Activated CD4-positive, alpha-beta T cell treated with anti-CD3 and anti-CD28 coated beads, Interleukin-2, Interleukin-6, amounts not matched to agents 100 ng/mL and 50 ng/mL, durations not matched to agents 16 hours and 8 hours (primary cell): ENCODE data around the gene SPOCK1.
"Not testable (repeated sequence)": the region's sequence is repeated elsewhere in the genome, so short reads cannot be mapped to it uniquely, and the experiment has no call there.

Experiments
- DNase-seq: peaks from one replicate; pipeline ENCODE4 v3.0.0-alpha.2; 2020

SPOCK1 gene

GRCh38 chr5:137393196-137393993, 105.7 kb downstream of the SPOCK1 start:
- DNase-seq: no peak

GRCh38 chr5:137392261-137392660, 106.9 kb downstream of the SPOCK1 start:
- DNase-seq: no peak

- not testable (repeated sequence) for DNase-seq
Observed at GRCh38 chr5:137391044-137391443, 108.1 kb downstream of the SPOCK1 start.

GRCh38 chr5:137389042-137389441, 110.1 kb downstream of the SPOCK1 start:
- DNase-seq: no peak

- DNase-seq: no peak
Observed at GRCh38 chr5:137385064-137385463, 114.1 kb downstream of the SPOCK1 start.

GRCh38 chr5:137383909-137384308, 115.2 kb downstream of the SPOCK1 start:
- DNase-seq: no peak

- DNase-seq: no peak
Observed at GRCh38 chr5:137381555-137381954, 117.6 kb downstream of the SPOCK1 start.

- no peak for DNase-seq
Observed at GRCh38 chr5:137379555-137380286, 119.4 kb downstream of the SPOCK1 start.

GRCh38 chr5:137375741-137376526, 123.2 kb downstream of the SPOCK1 start:
- no peak for DNase-seq

- no peak for DNase-seq
Observed at GRCh38 chr5:137374110-137374714, 124.9 kb downstream of the SPOCK1 start.

- DNase-seq: no peak
Observed at GRCh38 chr5:137372773-137373160, 126.4 kb downstream of the SPOCK1 start.

- no peak for DNase-seq
Observed at GRCh38 chr5:137372016-137372772, 126.9 kb downstream of the SPOCK1 start.

- no peak for DNase-seq
Observed at GRCh38 chr5:137370096-137371071, 128.7 kb downstream of the SPOCK1 start.

GRCh38 chr5:137368651-137369050, 130.5 kb downstream of the SPOCK1 start:
- DNase-seq: no peak

- no peak for DNase-seq
Observed at GRCh38 chr5:137367951-137368350, 131.2 kb downstream of the SPOCK1 start.

- DNase-seq: no peak
Observed at GRCh38 chr5:137366526-137366925, 132.6 kb downstream of the SPOCK1 start.

- DNase-seq: no peak
Observed at GRCh38 chr5:137365126-137365865, 133.8 kb downstream of the SPOCK1 start.

- no peak for DNase-seq
Observed at GRCh38 chr5:137361280-137361679, 137.8 kb downstream of the SPOCK1 start.

- no peak for DNase-seq
Observed at GRCh38 chr5:137360607-137361006, 138.5 kb downstream of the SPOCK1 start.

GRCh38 chr5:137359941-137360340, 139.2 kb downstream of the SPOCK1 start:
- DNase-seq: no peak
